ENCODE measurements around the gene MTHFD1L. TPM values are rescaled to one million over a fixed set of nuclear protein-coding genes. Genes with fewer than 3 reads are reported as not detected.

The MTHFD1L gene
- total RNA-seq, 1 donor from 2014 or later: 32.5 TPM

GRCh38 chr6:151005164-151005563, 139.7 kb downstream of the MTHFD1L start:
- Histone ChIP-seq H3K36me3 (no peaks in the 10 kb centered on the region), H4K20me1 (ENCODE audit: low read depth) (no peaks in the 10 kb centered on the region), H3K4me3 (no peak overlapping the region), H3K27ac (no peak overlapping the region), H3K9ac (no peak overlapping the region), H3K4me1 (peaks cover 16% of the 10 kb centered on the region), H3K9me3 (ENCODE audit: low read depth) (no peaks in the 10 kb centered on the region), H3K79me2 (ENCODE audit: low read depth) (no peaks in the 10 kb centered on the region), H3F3A (ENCODE audit: low read depth) (no peaks in the 10 kb centered on the region), H3K4me2 (no peak overlapping the region), H3K27me3 (no peaks in the 10 kb centered on the region), H2AFZ (replicated peaks) (no peak overlapping the region)
- DNase-seq (ENCODE audit: low spot score): no peak
- no peaks in the 10 kb centered on the region for H3K9me3 Mint-ChIP-seq
- H3K4me1 Mint-ChIP-seq: peaks cover 18% of the 10 kb centered on the region
- no peak overlapping the region for H3K27ac Mint-ChIP-seq
- no peak for TF ChIP-seq EZH2 (IDR thresholded peaks at IDR 0.05)
- TF ChIP-seq EZH2phosphoT487 (IDR thresholded peaks at IDR 0.05): no peak
- TF ChIP-seq, protein P1, sequence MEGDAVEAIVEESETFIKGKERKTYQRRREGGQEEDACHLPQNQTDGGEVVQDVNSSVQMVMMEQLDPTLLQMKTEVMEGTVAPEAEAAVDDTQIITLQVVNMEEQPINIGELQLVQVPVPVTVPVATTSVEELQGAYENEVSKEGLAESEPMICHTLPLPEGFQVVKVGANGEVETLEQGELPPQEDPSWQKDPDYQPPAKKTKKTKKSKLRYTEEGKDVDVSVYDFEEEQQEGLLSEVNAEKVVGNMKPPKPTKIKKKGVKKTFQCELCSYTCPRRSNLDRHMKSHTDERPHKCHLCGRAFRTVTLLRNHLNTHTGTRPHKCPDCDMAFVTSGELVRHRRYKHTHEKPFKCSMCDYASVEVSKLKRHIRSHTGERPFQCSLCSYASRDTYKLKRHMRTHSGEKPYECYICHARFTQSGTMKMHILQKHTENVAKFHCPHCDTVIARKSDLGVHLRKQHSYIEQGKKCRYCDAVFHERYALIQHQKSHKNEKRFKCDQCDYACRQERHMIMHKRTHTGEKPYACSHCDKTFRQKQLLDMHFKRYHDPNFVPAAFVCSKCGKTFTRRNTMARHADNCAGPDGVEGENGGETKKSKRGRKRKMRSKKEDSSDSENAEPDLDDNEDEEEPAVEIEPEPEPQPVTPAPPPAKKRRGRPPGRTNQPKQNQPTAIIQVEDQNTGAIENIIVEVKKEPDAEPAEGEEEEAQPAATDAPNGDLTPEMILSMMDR (IDR thresholded peaks at IDR 0.05): no peak
- H3K27me3 Mint-ChIP-seq (ENCODE audit: insufficient read depth, low read depth): peaks cover 2% of the 10 kb centered on the region
- peaks cover 4% of the 10 kb centered on the region for H3K36me3 Mint-ChIP-seq
- H3K4me3 Mint-ChIP-seq: no peak overlapping the region

DNA sequence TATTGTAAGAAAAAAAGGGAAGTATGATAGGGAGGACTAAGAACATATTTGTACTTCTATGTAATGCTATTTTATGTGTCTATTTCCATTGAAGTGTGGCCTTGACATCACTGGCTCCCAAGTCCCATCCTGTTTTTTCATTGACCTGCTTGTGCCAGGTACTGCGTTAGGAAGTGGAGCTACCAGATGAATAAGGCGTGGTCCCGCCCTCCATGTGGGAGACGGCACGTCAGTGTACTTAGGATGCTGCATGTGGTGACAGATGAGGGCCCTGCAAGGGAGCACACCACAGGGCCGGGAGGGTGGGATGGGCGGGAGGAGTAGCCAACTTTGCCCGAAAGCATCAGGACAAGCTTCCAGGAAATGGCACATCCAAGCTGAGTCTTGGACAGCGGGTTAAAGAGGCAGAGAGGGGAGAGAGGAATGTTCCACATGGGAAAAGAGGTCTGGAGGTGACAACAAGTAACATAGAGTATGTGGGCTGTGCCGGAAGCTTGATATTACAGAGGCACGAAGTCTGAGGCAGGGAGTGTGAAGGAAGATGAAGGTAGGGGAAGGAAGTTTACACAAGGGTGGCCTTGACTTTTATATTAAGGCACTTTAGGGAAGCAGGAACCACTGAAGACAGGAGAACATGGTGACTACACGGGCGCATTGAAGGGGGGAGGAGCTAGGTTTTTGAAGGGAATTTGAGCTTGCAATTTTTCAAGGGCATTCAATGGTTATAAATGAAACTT, 140.6 kb downstream of the MTHFD1L start:
- Histone ChIP-seq H3K27ac (no peak overlapping the region), H3F3A (ENCODE audit: low read depth) (no peaks in the 10 kb centered on the region), H4K20me1 (ENCODE audit: low read depth) (no peaks in the 10 kb centered on the region), H3K27me3 (no peaks in the 10 kb centered on the region), H3K9ac (no peak overlapping the region), H2AFZ (replicated peaks) (no peak overlapping the region), H3K79me2 (ENCODE audit: low read depth) (no peaks in the 10 kb centered on the region), H3K4me3 (no peak overlapping the region), H3K4me1 (peaks cover 20% of the 10 kb centered on the region), H3K4me2 (no peak overlapping the region), H3K36me3 (no peaks in the 10 kb centered on the region), H3K9me3 (ENCODE audit: low read depth) (no peaks in the 10 kb centered on the region)
- no peak for DNase-seq (ENCODE audit: low spot score)
- peak overlapping the region; percentile 79 for H3K27ac Mint-ChIP-seq
- no peaks in the 10 kb centered on the region for H3K9me3 Mint-ChIP-seq
- no peak overlapping the region for H3K4me3 Mint-ChIP-seq
- peaks cover 4% of the 10 kb centered on the region for H3K36me3 Mint-ChIP-seq
- TF ChIP-seq EZH2 (IDR thresholded peaks at IDR 0.05) (no peak), EZH2phosphoT487 (IDR thresholded peaks at IDR 0.05) (no peak)
- TF ChIP-seq, protein P1 (IDR thresholded peaks at IDR 0.05): no peak
- peaks cover 2% of the 10 kb centered on the region for H3K27me3 Mint-ChIP-seq (ENCODE audit: insufficient read depth, low read depth)
- H3K4me1 Mint-ChIP-seq: peaks cover 19% of the 10 kb centered on the region

DNA sequence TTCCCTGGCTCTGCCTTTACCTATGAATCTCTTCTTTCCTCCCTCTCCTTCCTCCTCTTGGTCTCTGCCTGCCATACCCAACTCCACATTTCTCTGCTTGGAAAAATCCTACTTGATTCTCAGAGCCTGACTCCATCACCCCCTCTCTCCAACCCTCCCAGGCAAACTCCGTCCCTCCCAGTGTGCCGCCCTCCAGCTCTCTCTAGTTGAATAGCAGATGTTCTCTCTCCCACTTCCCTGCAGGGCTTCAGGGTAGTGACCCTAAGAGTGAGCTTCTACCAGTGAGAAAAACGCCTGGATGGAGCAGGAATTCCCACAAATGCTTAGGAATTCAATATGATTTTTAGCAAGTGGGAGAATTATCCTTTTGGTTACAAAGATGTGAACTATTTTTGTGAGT, 141.6 kb downstream of the MTHFD1L start:
- Histone ChIP-seq H3K27me3 (no peaks in the 10 kb centered on the region), H3K4me3 (no peak overlapping the region), H4K20me1 (ENCODE audit: low read depth) (no peaks in the 10 kb centered on the region), H3K9me3 (ENCODE audit: low read depth) (no peaks in the 10 kb centered on the region), H3F3A (ENCODE audit: low read depth) (no peaks in the 10 kb centered on the region), H3K4me2 (no peak overlapping the region), H3K27ac (no peak overlapping the region), H3K9ac (no peak overlapping the region), H3K4me1 (peaks cover 20% of the 10 kb centered on the region), H2AFZ (replicated peaks) (no peak overlapping the region), H3K79me2 (ENCODE audit: low read depth) (no peaks in the 10 kb centered on the region), H3K36me3 (no peaks in the 10 kb centered on the region)
- Mint-ChIP-seq H3K9me3 (no peaks in the 10 kb centered on the region), H3K4me3 (no peak overlapping the region), H3K36me3 (peaks cover 4% of the 10 kb centered on the region), H3K27ac (no peak overlapping the region), H3K4me1 (peaks cover 21% of the 10 kb centered on the region), H3K27me3 (ENCODE audit: insufficient read depth, low read depth) (peaks cover 2% of the 10 kb centered on the region)
- TF ChIP-seq, protein P1 (IDR thresholded peaks at IDR 0.05): no peak
- TF ChIP-seq EZH2 (IDR thresholded peaks at IDR 0.05) (no peak), EZH2phosphoT487 (IDR thresholded peaks at IDR 0.05) (no peak)
- DNase-seq (ENCODE audit: low spot score): peak; percentile 29
